Mucosa of descending colon (tissue), 3 donors: ENCODE measurements around the gene RNF187. TPM values are rescaled to one million over a fixed set of nuclear protein-coding genes. Genes with fewer than 3 reads are reported as not detected.

Source experiments
- ATAC-seq: fragments of 200-7000 bp; cut with Tn5 transposase; one replicate; pipeline ENCODE4 v1.9.1; 2020; ENCODE audit warnings: mild to moderate bottlenecking, moderate library complexity
- DNase-seq, 3 donors: peaks; one replicate each; pipeline ENCODE4 v3.0.0-alpha.2; 2020
- H3K36me3 ChIP-seq: fragments of 200-600 bp; one replicate; pipeline ENCODE4 v1.8.0; 2021; ENCODE audit warnings: low read depth, mild to moderate bottlenecking
- H3K4me1 ChIP-seq: fragments of 200-600 bp; one replicate; pipeline ENCODE4 v1.8.0; 2021; ENCODE audit warnings: low read depth, mild to moderate bottlenecking
- H3K4me3 ChIP-seq: fragments of 200-600 bp; one replicate; pipeline ENCODE4 v1.8.0; 2021; ENCODE audit warnings: mild to moderate bottlenecking
- H3K9me3 ChIP-seq: fragments of 200-600 bp; one replicate; pipeline ENCODE4 v1.8.0; 2021; ENCODE audit warnings: mild to moderate bottlenecking
- CTCF ChIP-seq: fragments of 200-600 bp; IDR thresholded peaks from one replicate; pipeline ENCODE4 v1.8.0; 2022; ENCODE audit warnings: antibody characterized with exemption, mild to moderate bottlenecking
- intact Hi-C, 2 donors: fragments of 100-400 bp; cut with DNase I in 1 of 2; cut with micrococcal nuclease in 1 of 2; formaldehyde crosslinking; loops; one replicate each; pipeline versions ENCODE4 v1.11.0 to v1.11.1; 2022; cut with DNase I, micrococcal nuclease
- total RNA-seq, 3 donors: library from RNA; stranded (reverse); fragmentation: NEBNext Ultra II Directional in 2 of 3; extraction: Animal tissue kit (Norgen Biotek cat#: 25700) in 2 of 3; gene quantifications; one replicate each; pipeline versions ENCODE4 v1.2.1 to v1.2.4, GENCODE V29; 2021 to 2023
- donor health status: DM: no; HTN: no; CAD: no; lungs with moderate emphysema.
- donor health status: DM: no; HTN: no; CAD: no.
- donor health status: DM: no; HTN: yes; CAD: no.

The RNF187 gene
- total RNA-seq, 3 donors from 2014 or later: 67.7 to 84.0 (median 68.4) TPM

- Histone ChIP-seq H3K36me3 (no peaks in the 10 kb centered on the region), H3K9me3 (no peaks in the 10 kb centered on the region), H3K4me3 (no peak overlapping the region), H3K4me1 (no peaks in the 10 kb centered on the region)
- intact Hi-C loops: no loop called here
- DNase-seq (no peak), ATAC-seq (no peak)
- no peak for TF ChIP-seq CTCF
Measured at GRCh38 chr1:228472655-228473054, 14.5 kb upstream of the RNF187 start.

GRCh38 chr1:228474507-228474906 is 12.7 kb upstream of the RNF187 start:
- H3K4me3 ChIP-seq: no peak overlapping the region
- no peak for DNase-seq
- TF ChIP-seq CTCF: no peak
- no peaks in the 10 kb centered on the region for H3K36me3 ChIP-seq
- H3K9me3 ChIP-seq: no peaks in the 10 kb centered on the region
- ATAC-seq: no peak
- no peaks in the 10 kb centered on the region for H3K4me1 ChIP-seq
- intact Hi-C loops: no loop called here

- Histone ChIP-seq H3K4me1 (no peaks in the 10 kb centered on the region), H3K4me3 (no peak overlapping the region), H3K9me3 (no peaks in the 10 kb centered on the region), H3K36me3 (no peaks in the 10 kb centered on the region)
- DNase-seq (no peak), ATAC-seq (no peak)
- intact Hi-C loops: no loop called here
- TF ChIP-seq CTCF: no peak
Measured at GRCh38 chr1:228475812-228476211, 11.4 kb upstream of the RNF187 start.

- Histone ChIP-seq H3K9me3 (no peaks in the 10 kb centered on the region), H3K36me3 (no peaks in the 10 kb centered on the region), H3K4me3 (no peak overlapping the region), H3K4me1 (no peaks in the 10 kb centered on the region)
- ATAC-seq (no peak), DNase-seq (no peak)
- no peak for TF ChIP-seq CTCF
- intact Hi-C loops: no loop called here
Measured at GRCh38 chr1:228477263-228477662, 9.9 kb upstream of the RNF187 start.

- no peaks in the 10 kb centered on the region for H3K9me3 ChIP-seq
- no peak for TF ChIP-seq CTCF
- ATAC-seq (no peak), DNase-seq (no peak)
- H3K4me3 ChIP-seq: no peak overlapping the region
- H3K36me3 ChIP-seq: no peaks in the 10 kb centered on the region
- intact Hi-C loops: no loop called here
- H3K4me1 ChIP-seq: no peaks in the 10 kb centered on the region
Measured at GRCh38 chr1:228478326-228478725, 8.9 kb upstream of the RNF187 start.
